Mucosa of descending colon (tissue), 3 donors: ENCODE results near the gene NEB. TPM values are rescaled to one million over a fixed set of nuclear protein-coding genes. Genes with fewer than 3 reads are reported as not detected.

Experiments
- ATAC-seq: fragments of 200-7000 bp; cut with Tn5 transposase; one replicate; pipeline ENCODE4 v1.9.1; 2020; ENCODE audit warnings: mild to moderate bottlenecking, moderate library complexity
- DNase-seq, 3 donors: peaks; one replicate each; pipeline ENCODE4 v3.0.0-alpha.2; 2020
- H3K36me3 ChIP-seq: fragments of 200-600 bp; one replicate; pipeline ENCODE4 v1.8.0; 2021; ENCODE audit warnings: low read depth, mild to moderate bottlenecking
- H3K4me1 ChIP-seq: fragments of 200-600 bp; one replicate; pipeline ENCODE4 v1.8.0; 2021; ENCODE audit warnings: low read depth, mild to moderate bottlenecking
- H3K4me3 ChIP-seq: fragments of 200-600 bp; one replicate; pipeline ENCODE4 v1.8.0; 2021; ENCODE audit warnings: mild to moderate bottlenecking
- H3K9me3 ChIP-seq: fragments of 200-600 bp; one replicate; pipeline ENCODE4 v1.8.0; 2021; ENCODE audit warnings: mild to moderate bottlenecking
- CTCF ChIP-seq: fragments of 200-600 bp; IDR thresholded peaks from one replicate; pipeline ENCODE4 v1.8.0; 2022; ENCODE audit warnings: antibody characterized with exemption, mild to moderate bottlenecking
- intact Hi-C, 2 donors: fragments of 100-400 bp; cut with DNase I in 1 of 2; cut with micrococcal nuclease in 1 of 2; formaldehyde crosslinking; loops; one replicate each; pipeline versions ENCODE4 v1.11.0 to v1.11.1; 2022; cut with DNase I, micrococcal nuclease
- total RNA-seq, 3 donors: library from RNA; stranded (reverse); fragmentation: NEBNext Ultra II Directional in 2 of 3; extraction: Animal tissue kit (Norgen Biotek cat#: 25700) in 2 of 3; gene quantifications; one replicate each; pipeline versions ENCODE4 v1.2.1 to v1.2.4, GENCODE V29; 2021 to 2023
- donor health status: DM: no; HTN: no; CAD: no; lungs with moderate emphysema.
- donor health status: DM: no; HTN: no; CAD: no.
- donor health status: DM: no; HTN: yes; CAD: no.

Gene NEB
- total RNA-seq, 3 donors from 2014 or later = 0.54 to 1.1 (median 0.82) TPM

GRCh38 chr2:151665959-151666358, 68.3 kb downstream of the NEB start:
- no peaks in the 10 kb centered on the region for H3K4me1 ChIP-seq
- DNase-seq (no peak), ATAC-seq (no peak)
- intact Hi-C loops = no loop called here
- no peak overlapping the region for H3K4me3 ChIP-seq
- no peaks in the 10 kb centered on the region for H3K36me3 ChIP-seq
- no peak for TF ChIP-seq CTCF
- H3K9me3 ChIP-seq = no peaks in the 10 kb centered on the region

GRCh38 chr2:151664520-151664919, 69.8 kb downstream of the NEB start:
- Histone ChIP-seq H3K4me1 (no peaks in the 10 kb centered on the region), H3K9me3 (no peaks in the 10 kb centered on the region), H3K4me3 (no peak overlapping the region), H3K36me3 (no peaks in the 10 kb centered on the region)
- TF ChIP-seq CTCF = no peak
- intact Hi-C loops = no loop called here
- DNase-seq (no peak), ATAC-seq (no peak)

GRCh38 chr2:151661625-151662024, 72.7 kb downstream of the NEB start:
- intact Hi-C loops = no loop called here
- DNase-seq = no peak
- no peak for ATAC-seq
- H3K4me1 ChIP-seq = no peaks in the 10 kb centered on the region
- H3K9me3 ChIP-seq = no peaks in the 10 kb centered on the region
- H3K4me3 ChIP-seq = no peak overlapping the region
- no peak for TF ChIP-seq CTCF
- H3K36me3 ChIP-seq = no peaks in the 10 kb centered on the region

- H3K9me3 ChIP-seq = no peaks in the 10 kb centered on the region
- no peak for TF ChIP-seq CTCF
- DNase-seq (no peak), ATAC-seq (no peak)
- H3K4me1 ChIP-seq = no peaks in the 10 kb centered on the region
- intact Hi-C loops = no loop called here
- H3K4me3 ChIP-seq = no peak overlapping the region
- no peaks in the 10 kb centered on the region for H3K36me3 ChIP-seq
Measured at GRCh38 chr2:151658081-151658480, 76.2 kb downstream of the NEB start.

- Histone ChIP-seq H3K9me3 (no peaks in the 10 kb centered on the region), H3K36me3 (no peaks in the 10 kb centered on the region), H3K4me1 (no peaks in the 10 kb centered on the region), H3K4me3 (no peak overlapping the region)
- intact Hi-C loops = no loop called here
- ATAC-seq = no peak
- TF ChIP-seq CTCF = no peak
- DNase-seq = no peak
Measured at GRCh38 chr2:151657667-151658076, 76.6 kb downstream of the NEB start.

GRCh38 chr2:151655663-151656398, 78.4 kb downstream of the NEB start:
- Histone ChIP-seq H3K4me1 (no peaks in the 10 kb centered on the region), H3K9me3 (no peaks in the 10 kb centered on the region), H3K4me3 (no peak overlapping the region), H3K36me3 (no peaks in the 10 kb centered on the region)
- TF ChIP-seq CTCF = no peak
- intact Hi-C loops = no loop called here
- DNase-seq (no peak), ATAC-seq (no peak)
